K562 (cell line): ENCODE results near the gene OXSM.

Experiments
- CHD4 ChIP-seq: fragments of 200-600 bp; sonication (generic); IDR thresholded peaks from 3 replicates; pipeline ENCODE4 v1.6.1; 2012; ENCODE audit warnings: low read depth, mild to moderate bottlenecking, mixed read lengths, low read length, inconsistent platforms; ENCODE audit not compliant: insufficient read depth, insufficient replicate concordance, poor library complexity, severe bottlenecking
- GATAD2B ChIP-seq: fragments of 450-650 bp; IDR thresholded peaks from 2 replicates; pipeline ENCODE4 v1.6.1; 2017; ENCODE audit warnings: mild to moderate bottlenecking, borderline replicate concordance
- MAZ ChIP-seq, 2 experiments: fragments of 450-650 bp in 1 of 2; sonication (generic) in 1 of 2; formaldehyde crosslinking; IDR thresholded peaks in 1 of 2; conservative IDR thresholded peaks in 1 of 2; 2 replicates each; pipeline versions ENCODE4 v1.4.0 to v1.5.0; 2020; ENCODE audit warnings: mild to moderate bottlenecking in 1 of 2, missing genetic modification reagents in 1 of 2
- MTA3 ChIP-seq: fragments of 450-650 bp; formaldehyde crosslinking; IDR thresholded peaks from 2 replicates; pipeline ENCODE4 v1.6.1; 2017; ENCODE audit warnings: mild to moderate bottlenecking, borderline replicate concordance
- RNF2 ChIP-seq: sonication (generic); IDR thresholded peaks from 2 replicates; pipeline ENCODE4 v1.6.1; 2016
- TRIM28 ChIP-seq: fragments of 450-650 bp; IDR thresholded peaks from 2 replicates; pipeline ENCODE4 v1.6.1; 2017
- TF ChIP-seq, protein P1 (sequence below): fragments of 450-650 bp; formaldehyde crosslinking; IDR thresholded peaks from 2 replicates; pipeline ENCODE4 v1.4.0; 2022; ENCODE audit warnings: missing genetic modification characterization
- TF ChIP-seq, protein P2 (sequence below): fragments of 450-650 bp; IDR thresholded peaks from 2 replicates; pipeline ENCODE4 v1.6.1; 2017; ENCODE audit warnings: antibody characterized with exemption, mild to moderate bottlenecking
- TF ChIP-seq, protein P3 (sequence below): sonication (generic); formaldehyde crosslinking; IDR thresholded peaks from 2 replicates; pipeline ENCODE4 v1.8.1; 2023; ENCODE audit warnings: mild to moderate bottlenecking, missing genetic modification reagents, moderate library complexity

DNA sequence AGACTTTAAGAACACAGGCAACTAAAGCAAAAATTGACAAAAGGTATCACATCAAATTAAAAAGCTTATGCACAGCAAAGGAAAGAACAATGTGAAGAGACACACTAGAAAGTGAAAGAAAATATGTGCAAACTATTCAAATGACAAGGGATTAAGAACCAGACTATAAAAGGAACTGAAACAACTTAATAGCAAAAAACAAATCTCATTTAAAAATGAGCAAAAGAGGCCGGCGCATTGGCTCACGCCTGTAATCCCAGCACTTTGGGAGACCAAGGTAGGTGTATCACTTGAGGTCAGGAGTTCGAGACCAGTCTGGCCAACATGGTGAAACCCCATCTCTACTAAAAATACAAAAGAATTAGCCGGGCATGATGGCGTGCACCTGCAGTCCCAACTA lies 21.0 kb upstream of the OXSM start:
- no peak for TF ChIP-seq RNF2
- no peak for TF ChIP-seq MTA3
- no peak for TF ChIP-seq TRIM28
- TF ChIP-seq CHD4 = no peak
- TF ChIP-seq, protein P1, sequence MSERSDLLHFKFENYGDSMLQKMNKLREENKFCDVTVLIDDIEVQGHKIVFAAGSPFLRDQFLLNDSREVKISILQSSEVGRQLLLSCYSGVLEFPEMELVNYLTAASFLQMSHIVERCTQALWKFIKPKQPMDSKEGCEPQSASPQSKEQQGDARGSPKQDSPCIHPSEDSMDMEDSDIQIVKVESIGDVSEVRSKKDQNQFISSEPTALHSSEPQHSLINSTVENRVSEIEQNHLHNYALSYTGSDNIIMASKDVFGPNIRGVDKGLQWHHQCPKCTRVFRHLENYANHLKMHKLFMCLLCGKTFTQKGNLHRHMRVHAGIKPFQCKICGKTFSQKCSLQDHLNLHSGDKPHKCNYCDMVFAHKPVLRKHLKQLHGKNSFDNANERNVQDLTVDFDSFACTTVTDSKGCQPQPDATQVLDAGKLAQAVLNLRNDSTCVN (CRISPR knock-in tag) = no peak
- TF ChIP-seq, protein P2, sequence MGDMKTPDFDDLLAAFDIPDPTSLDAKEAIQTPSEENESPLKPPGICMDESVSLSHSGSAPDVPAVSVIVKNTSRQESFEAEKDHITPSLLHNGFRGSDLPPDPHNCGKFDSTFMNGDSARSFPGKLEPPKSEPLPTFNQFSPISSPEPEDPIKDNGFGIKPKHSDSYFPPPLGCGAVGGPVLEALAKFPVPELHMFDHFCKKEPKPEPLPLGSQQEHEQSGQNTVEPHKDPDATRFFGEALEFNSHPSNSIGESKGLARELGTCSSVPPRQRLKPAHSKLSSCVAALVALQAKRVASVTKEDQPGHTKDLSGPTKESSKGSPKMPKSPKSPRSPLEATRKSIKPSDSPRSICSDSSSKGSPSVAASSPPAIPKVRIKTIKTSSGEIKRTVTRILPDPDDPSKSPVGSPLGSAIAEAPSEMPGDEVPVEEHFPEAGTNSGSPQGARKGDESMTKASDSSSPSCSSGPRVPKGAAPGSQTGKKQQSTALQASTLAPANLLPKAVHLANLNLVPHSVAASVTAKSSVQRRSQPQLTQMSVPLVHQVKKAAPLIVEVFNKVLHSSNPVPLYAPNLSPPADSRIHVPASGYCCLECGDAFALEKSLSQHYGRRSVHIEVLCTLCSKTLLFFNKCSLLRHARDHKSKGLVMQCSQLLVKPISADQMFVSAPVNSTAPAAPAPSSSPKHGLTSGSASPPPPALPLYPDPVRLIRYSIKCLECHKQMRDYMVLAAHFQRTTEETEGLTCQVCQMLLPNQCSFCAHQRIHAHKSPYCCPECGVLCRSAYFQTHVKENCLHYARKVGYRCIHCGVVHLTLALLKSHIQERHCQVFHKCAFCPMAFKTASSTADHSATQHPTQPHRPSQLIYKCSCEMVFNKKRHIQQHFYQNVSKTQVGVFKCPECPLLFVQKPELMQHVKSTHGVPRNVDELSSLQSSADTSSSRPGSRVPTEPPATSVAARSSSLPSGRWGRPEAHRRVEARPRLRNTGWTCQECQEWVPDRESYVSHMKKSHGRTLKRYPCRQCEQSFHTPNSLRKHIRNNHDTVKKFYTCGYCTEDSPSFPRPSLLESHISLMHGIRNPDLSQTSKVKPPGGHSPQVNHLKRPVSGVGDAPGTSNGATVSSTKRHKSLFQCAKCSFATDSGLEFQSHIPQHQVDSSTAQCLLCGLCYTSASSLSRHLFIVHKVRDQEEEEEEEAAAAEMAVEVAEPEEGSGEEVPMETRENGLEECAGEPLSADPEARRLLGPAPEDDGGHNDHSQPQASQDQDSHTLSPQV = no peak
- TF ChIP-seq MAZ (CRISPR knock-in tag; conservative IDR thresholded peaks at IDR 0.05 in 1 of 2, IDR thresholded peaks at IDR 0.05 in 1 of 2) = no peak
- TF ChIP-seq, protein P3, sequence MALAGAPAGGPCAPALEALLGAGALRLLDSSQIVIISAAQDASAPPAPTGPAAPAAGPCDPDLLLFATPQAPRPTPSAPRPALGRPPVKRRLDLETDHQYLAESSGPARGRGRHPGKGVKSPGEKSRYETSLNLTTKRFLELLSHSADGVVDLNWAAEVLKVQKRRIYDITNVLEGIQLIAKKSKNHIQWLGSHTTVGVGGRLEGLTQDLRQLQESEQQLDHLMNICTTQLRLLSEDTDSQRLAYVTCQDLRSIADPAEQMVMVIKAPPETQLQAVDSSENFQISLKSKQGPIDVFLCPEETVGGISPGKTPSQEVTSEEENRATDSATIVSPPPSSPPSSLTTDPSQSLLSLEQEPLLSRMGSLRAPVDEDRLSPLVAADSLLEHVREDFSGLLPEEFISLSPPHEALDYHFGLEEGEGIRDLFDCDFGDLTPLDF (CRISPR knock-in tag) = no peak
- no peak for TF ChIP-seq GATAD2B
